Measurements from ENCODE around the gene PDZD8.

- TF ChIP-seq POLR2A (IDR thresholded peaks at IDR 0.05; ENCODE audit: extremely low read depth, insufficient read length) = no peak
- TF ChIP-seq, protein P1, sequence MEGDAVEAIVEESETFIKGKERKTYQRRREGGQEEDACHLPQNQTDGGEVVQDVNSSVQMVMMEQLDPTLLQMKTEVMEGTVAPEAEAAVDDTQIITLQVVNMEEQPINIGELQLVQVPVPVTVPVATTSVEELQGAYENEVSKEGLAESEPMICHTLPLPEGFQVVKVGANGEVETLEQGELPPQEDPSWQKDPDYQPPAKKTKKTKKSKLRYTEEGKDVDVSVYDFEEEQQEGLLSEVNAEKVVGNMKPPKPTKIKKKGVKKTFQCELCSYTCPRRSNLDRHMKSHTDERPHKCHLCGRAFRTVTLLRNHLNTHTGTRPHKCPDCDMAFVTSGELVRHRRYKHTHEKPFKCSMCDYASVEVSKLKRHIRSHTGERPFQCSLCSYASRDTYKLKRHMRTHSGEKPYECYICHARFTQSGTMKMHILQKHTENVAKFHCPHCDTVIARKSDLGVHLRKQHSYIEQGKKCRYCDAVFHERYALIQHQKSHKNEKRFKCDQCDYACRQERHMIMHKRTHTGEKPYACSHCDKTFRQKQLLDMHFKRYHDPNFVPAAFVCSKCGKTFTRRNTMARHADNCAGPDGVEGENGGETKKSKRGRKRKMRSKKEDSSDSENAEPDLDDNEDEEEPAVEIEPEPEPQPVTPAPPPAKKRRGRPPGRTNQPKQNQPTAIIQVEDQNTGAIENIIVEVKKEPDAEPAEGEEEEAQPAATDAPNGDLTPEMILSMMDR (IDR thresholded peaks at IDR 0.05; ENCODE audit: low read depth, low read length) = no peak
Observed at GRCh38 chr10:117334926-117335325, 40.3 kb downstream of the PDZD8 start.
